HEK293T (cell line): ENCODE measurements around the gene RBM28.

Experiments used
- CTCF ChIA-PET: fragments of 350-600 bp; formaldehyde crosslinking; extraction: SDS; loops from one replicate; lab custom pipeline; 2021; ENCODE audit warnings: antibody characterized with exemption, inconsistent platforms; lab: Yijun Ruan, JAX
- POLR2A ChIA-PET: fragments of 350-600 bp; formaldehyde crosslinking; extraction: SDS; loops from one replicate; lab custom pipeline; 2020; ENCODE audit warnings: antibody characterized with exemption, inconsistent platforms; lab: Yijun Ruan, JAX
- DNase-seq: peaks from one replicate; pipeline ENCODE4 v3.0.0; 2012; ENCODE audit warnings: mixed read lengths; ENCODE audit errors: extremely low spot score
- ARNT ChIP-seq: fragments of 450-650 bp; IDR thresholded peaks from 2 replicates; pipeline ENCODE4 v1.6.1; 2017; ENCODE audit warnings: mild to moderate bottlenecking
- BHLHE40 ChIP-seq: fragments of 450-650 bp; IDR thresholded peaks from 2 replicates; pipeline ENCODE4 v1.6.1; 2016; ENCODE audit warnings: mild to moderate bottlenecking, moderate library complexity, borderline replicate concordance
- CTBP1 ChIP-seq: fragments of 450-650 bp; IDR thresholded peaks from 2 replicates; pipeline ENCODE4 v1.6.1; 2016; ENCODE audit warnings: borderline replicate concordance
- ELF4 ChIP-seq: fragments of 450-650 bp; IDR thresholded peaks from 2 replicates; pipeline ENCODE4 v1.6.1; 2017; ENCODE audit warnings: antibody characterized with exemption
- FOXA1 ChIP-seq: fragments of 450-650 bp; IDR thresholded peaks from 2 replicates; pipeline ENCODE4 v1.6.1; 2016; ENCODE audit warnings: mild to moderate bottlenecking
- FOXK2 ChIP-seq: fragments of 450-650 bp; IDR thresholded peaks from 2 replicates; pipeline ENCODE4 v1.6.1; 2016; ENCODE audit warnings: mild to moderate bottlenecking
- FOXM1 ChIP-seq: fragments of 450-650 bp; IDR thresholded peaks from 2 replicates; pipeline ENCODE4 v1.6.1; 2017; ENCODE audit warnings: mild to moderate bottlenecking, borderline replicate concordance
- HDGF ChIP-seq: fragments of 450-650 bp; IDR thresholded peaks from 2 replicates; pipeline ENCODE4 v1.6.1; 2017; ENCODE audit warnings: antibody characterized with exemption, borderline replicate concordance
- L3MBTL2 ChIP-seq: fragments of 450-650 bp; conservative IDR thresholded peaks from 2 replicates; pipeline ENCODE4 v1.6.1; 2016; ENCODE audit warnings: mild to moderate bottlenecking
- LEF1 ChIP-seq: fragments of 450-650 bp; IDR thresholded peaks from 2 replicates; pipeline ENCODE4 v1.6.1; 2017; ENCODE audit warnings: mild to moderate bottlenecking, borderline replicate concordance
- NFRKB ChIP-seq: fragments of 450-650 bp; IDR thresholded peaks from 2 replicates; pipeline ENCODE4 v1.6.1; 2016; ENCODE audit warnings: mild to moderate bottlenecking, moderate library complexity
- PKNOX1 ChIP-seq: fragments of 450-650 bp; IDR thresholded peaks from 2 replicates; pipeline ENCODE4 v1.6.1; 2016
- SP1 ChIP-seq: fragments of 450-650 bp; IDR thresholded peaks from 2 replicates; pipeline ENCODE4 v1.6.1; 2017
- SUZ12 ChIP-seq: fragments of 450-650 bp; IDR thresholded peaks from 2 replicates; pipeline ENCODE4 v1.6.1; 2016; ENCODE audit warnings: mild to moderate bottlenecking
- TARDBP ChIP-seq: fragments of 450-650 bp; IDR thresholded peaks from 2 replicates; pipeline ENCODE4 v1.6.1; 2016
- ZNF384 ChIP-seq: fragments of 450-650 bp; IDR thresholded peaks from 2 replicates; pipeline ENCODE4 v1.6.1; 2016

RBM28 gene

GRCh38 chr7:128265156-128265905 lies 78.4 kb downstream of the RBM28 start:
- ChIA-PET POLR2A (no interaction called here), CTCF (no interaction called here)
- DNase-seq: no peak
- no peak for TF ChIP-seq NFRKB
- no peak for TF ChIP-seq SP1
- TF ChIP-seq SUZ12: no peak
- no peak for TF ChIP-seq ARNT
- no peak for TF ChIP-seq PKNOX1
- no peak for TF ChIP-seq ELF4
- no peak for TF ChIP-seq ZNF384
- TF ChIP-seq FOXM1: no peak
- TF ChIP-seq BHLHE40: no peak
- no peak for TF ChIP-seq CTBP1
- no peak for TF ChIP-seq TARDBP
- no peak for TF ChIP-seq HDGF
- no peak for TF ChIP-seq FOXK2
- no peak for TF ChIP-seq FOXA1
- no peak for TF ChIP-seq LEF1
- no peak for TF ChIP-seq L3MBTL2

- ChIA-PET CTCF (no interaction called here), POLR2A (no interaction called here)
- TF ChIP-seq PKNOX1 (no peak), TARDBP (no peak), FOXM1 (no peak), BHLHE40 (no peak), ARNT (no peak), FOXK2 (no peak), HDGF (no peak), CTBP1 (no peak), NFRKB (no peak), FOXA1 (no peak), ELF4 (no peak), SP1 (no peak), SUZ12 (no peak), L3MBTL2 (no peak), LEF1 (no peak), ZNF384 (no peak)
Measured at GRCh38 chr7:128264477-128264876, 79.2 kb downstream of the RBM28 start.

GRCh38 chr7:128263420-128263819 lies 80.3 kb downstream of the RBM28 start:
- POLR2A ChIA-PET: no interaction called here
- TF ChIP-seq LEF1 (no peak), ARNT (no peak), FOXM1 (no peak), PKNOX1 (no peak), TARDBP (no peak), SP1 (no peak), SUZ12 (no peak), BHLHE40 (no peak), ZNF384 (no peak)
- CTCF ChIA-PET: no interaction called here
- no peak for DNase-seq

More at GRCh38 chr7:128264477-128264876, 79.2 kb downstream of the RBM28 start:
- no peak for DNase-seq

- CTCF ChIA-PET: no interaction called here
- POLR2A ChIA-PET: no interaction called here
Measured at GRCh38 chr7:128262273-128263028, 81.3 kb downstream of the RBM28 start.

More at GRCh38 chr7:128262273-128263028, 81.3 kb downstream of the RBM28 start:
- DNase-seq: no peak
- TF ChIP-seq NFRKB (no peak), ELF4 (no peak), FOXM1 (no peak), PKNOX1 (no peak), SUZ12 (no peak), BHLHE40 (no peak), HDGF (no peak), ARNT (no peak), LEF1 (no peak), SP1 (no peak), ZNF384 (no peak), FOXK2 (no peak), L3MBTL2 (no peak), CTBP1 (no peak), TARDBP (no peak), FOXA1 (no peak)
